Breast epithelium (tissue), 3 donors: ENCODE results near the gene CABP2.

Experiments
- CTCF ChIP-seq, 3 donors: fragments of 450-650 bp; IDR thresholded peaks; one replicate each; pipeline ENCODE4 v1.5.1; 2016 to 2017; ENCODE audit warnings: antibody characterized with exemption in 3 of 3, mild to moderate bottlenecking in 3 of 3, moderate library complexity in 3 of 3
- POLR2A ChIP-seq: fragments of 450-650 bp; IDR thresholded peaks from one replicate; pipeline ENCODE4 v1.6.1; 2016; ENCODE audit warnings: antibody characterized with exemption, mild to moderate bottlenecking, moderate library complexity
- POLR2AphosphoS5 ChIP-seq, 3 donors: sonication (generic); formaldehyde crosslinking; IDR thresholded peaks; one replicate each; pipeline ENCODE4 v1.6.1; 2017; ENCODE audit warnings: antibody characterized with exemption in 3 of 3

GRCh38 chr11:67500831-67501715, 22.2 kb downstream of the CABP2 start:
- no peak for TF ChIP-seq POLR2AphosphoS5 (IDR thresholded peaks at IDR 0.05)
- TF ChIP-seq CTCF (IDR thresholded peaks at IDR 0.05), result no peak
- no peak for TF ChIP-seq POLR2A
